Measurements from ENCODE around the gene CACNA2D3. TPM values are rescaled to one million over a fixed set of nuclear protein-coding genes. Genes with fewer than 3 reads are reported as not detected.

Gene CACNA2D3
- polyA plus RNA-seq, 1 donor (not counting 4 experiments of a cell fraction or from before 2014, with no cell fraction given) = 0.08 TPM

DNA sequence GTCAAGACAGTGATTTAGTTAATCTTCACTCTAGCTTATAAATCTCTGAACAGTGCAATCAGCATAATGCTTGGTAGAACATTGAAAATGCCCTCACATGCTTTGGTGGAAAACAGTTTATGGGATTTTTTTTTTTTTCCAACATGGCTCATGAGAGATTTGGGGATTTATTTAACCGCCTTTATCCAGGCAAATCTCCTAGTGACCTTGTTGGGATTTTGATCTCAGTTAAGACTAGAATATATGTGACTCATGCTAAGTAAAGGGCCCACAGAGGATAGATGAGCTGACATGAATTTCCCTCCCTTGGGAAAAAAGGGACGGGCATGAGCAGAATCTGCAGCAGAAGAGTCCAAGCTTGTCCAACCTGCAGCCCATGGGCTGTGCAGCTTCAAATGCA, 786.8 kb downstream of the CACNA2D3 start:
- no peaks in the 10 kb centered on the region for H3K79me2 ChIP-seq (ENCODE audit: control insufficient read depth, insufficient read depth, low read length)
- dilution Hi-C loops (cut with MboI; ENCODE audit: extremely low pct_ligation_motif_present, low sequenced_read_pairs) = no loop called here
- no peak overlapping the region for H2AFZ ChIP-seq (ENCODE audit: control insufficient read depth, low read length)
- no peaks in the 10 kb centered on the region for H3K9me3 ChIP-seq (ENCODE audit: control insufficient read depth, low read depth, low read length)
- no peaks in the 10 kb centered on the region for H3K27me3 ChIP-seq (ENCODE audit: control insufficient read depth, extremely low read depth, insufficient read depth, low read length)
- no peaks in the 10 kb centered on the region for H3K9me1 ChIP-seq (ENCODE audit: control insufficient read depth, extremely low read depth, insufficient read depth, low read length)
- H4K20me1 ChIP-seq (ENCODE audit: control insufficient read depth, extremely low read depth, insufficient read depth, low read length) = no peaks in the 10 kb centered on the region
- no peaks in the 10 kb centered on the region for H3K4me1 ChIP-seq (ENCODE audit: control insufficient read depth, extremely low read depth, insufficient read depth, low read length)
- FAIRE-seq (no peak), DNase-seq (ENCODE audit: low read depth, low spot score) (no peak)
- H3K9ac ChIP-seq (ENCODE audit: control insufficient read depth, extremely low read depth, insufficient read depth, low read length) = no peak overlapping the region
- no peak overlapping the region for H3K27ac ChIP-seq (ENCODE audit: control insufficient read depth, insufficient read depth, low read length)
- H3K36me3 ChIP-seq (ENCODE audit: control insufficient read depth in 2 of 2, extremely low read depth in 1 of 2, insufficient read depth in 2 of 2, low read length in 2 of 2) = no peaks in the 10 kb centered on the region
- TF ChIP-seq, protein P1, sequence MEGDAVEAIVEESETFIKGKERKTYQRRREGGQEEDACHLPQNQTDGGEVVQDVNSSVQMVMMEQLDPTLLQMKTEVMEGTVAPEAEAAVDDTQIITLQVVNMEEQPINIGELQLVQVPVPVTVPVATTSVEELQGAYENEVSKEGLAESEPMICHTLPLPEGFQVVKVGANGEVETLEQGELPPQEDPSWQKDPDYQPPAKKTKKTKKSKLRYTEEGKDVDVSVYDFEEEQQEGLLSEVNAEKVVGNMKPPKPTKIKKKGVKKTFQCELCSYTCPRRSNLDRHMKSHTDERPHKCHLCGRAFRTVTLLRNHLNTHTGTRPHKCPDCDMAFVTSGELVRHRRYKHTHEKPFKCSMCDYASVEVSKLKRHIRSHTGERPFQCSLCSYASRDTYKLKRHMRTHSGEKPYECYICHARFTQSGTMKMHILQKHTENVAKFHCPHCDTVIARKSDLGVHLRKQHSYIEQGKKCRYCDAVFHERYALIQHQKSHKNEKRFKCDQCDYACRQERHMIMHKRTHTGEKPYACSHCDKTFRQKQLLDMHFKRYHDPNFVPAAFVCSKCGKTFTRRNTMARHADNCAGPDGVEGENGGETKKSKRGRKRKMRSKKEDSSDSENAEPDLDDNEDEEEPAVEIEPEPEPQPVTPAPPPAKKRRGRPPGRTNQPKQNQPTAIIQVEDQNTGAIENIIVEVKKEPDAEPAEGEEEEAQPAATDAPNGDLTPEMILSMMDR (optimal IDR thresholded peaks at IDR 0.05 in 1 of 3, IDR thresholded peaks at IDR 0.05 in 1 of 3, conservative IDR thresholded peaks at IDR 0.05 in 1 of 3; ENCODE audit: extremely low read depth in 1 of 3, insufficient read depth in 2 of 3, low read length in 3 of 3) = no peak
- TF ChIP-seq EZH2 (IDR thresholded peaks at IDR 0.05; ENCODE audit: low read length) = no peak
- H3K4me3 ChIP-seq (ENCODE audit: control insufficient read depth in 2 of 3, extremely low read depth in 1 of 3, insufficient read depth in 2 of 3, low read depth in 1 of 3, low read length in 3 of 3) = no peak overlapping the region
- no peak overlapping the region for H3K4me2 ChIP-seq (ENCODE audit: control insufficient read depth, extremely low read depth, insufficient read depth, low read depth, low read length)

DNA sequence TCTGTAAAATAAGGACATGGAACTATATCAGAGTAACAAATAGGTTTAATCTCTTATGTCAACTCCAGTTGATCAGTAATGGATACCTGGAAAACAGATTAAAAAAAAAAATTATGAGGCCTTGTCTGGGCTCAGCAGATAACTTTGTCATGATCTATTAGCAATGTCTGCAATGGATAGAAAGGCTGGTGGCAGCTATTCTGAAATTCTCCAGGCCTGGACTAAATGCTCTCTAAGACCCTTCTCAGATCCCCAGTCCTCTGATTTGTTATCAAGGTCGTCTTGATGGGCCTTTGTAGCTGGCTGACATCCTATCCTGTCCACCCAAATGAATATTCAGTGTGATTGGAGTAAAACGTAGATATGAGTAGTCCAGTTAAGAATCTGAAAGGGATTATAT, 791.8 kb downstream of the CACNA2D3 start:
- no peaks in the 10 kb centered on the region for H4K20me1 ChIP-seq (ENCODE audit: control insufficient read depth, extremely low read depth, insufficient read depth, low read length)
- no peaks in the 10 kb centered on the region for H3K4me1 ChIP-seq (ENCODE audit: control insufficient read depth, extremely low read depth, insufficient read depth, low read length)
- TF ChIP-seq EZH2 (IDR thresholded peaks at IDR 0.05; ENCODE audit: low read length) = no peak
- TF ChIP-seq, protein P1 (optimal IDR thresholded peaks at IDR 0.05 in 1 of 3, IDR thresholded peaks at IDR 0.05 in 1 of 3, conservative IDR thresholded peaks at IDR 0.05 in 1 of 3; ENCODE audit: extremely low read depth in 1 of 3, insufficient read depth in 2 of 3, low read length in 3 of 3) = no peak
- H3K36me3 ChIP-seq (ENCODE audit: control insufficient read depth in 2 of 2, extremely low read depth in 1 of 2, insufficient read depth in 2 of 2, low read length in 2 of 2) = no peaks in the 10 kb centered on the region
- H3K9me3 ChIP-seq (ENCODE audit: control insufficient read depth, low read depth, low read length) = no peaks in the 10 kb centered on the region
- no peak overlapping the region for H3K9ac ChIP-seq (ENCODE audit: control insufficient read depth, extremely low read depth, insufficient read depth, low read length)
- H3K4me3 ChIP-seq (ENCODE audit: control insufficient read depth in 2 of 3, extremely low read depth in 1 of 3, insufficient read depth in 2 of 3, low read depth in 1 of 3, low read length in 3 of 3) = no peak overlapping the region
- H2AFZ ChIP-seq (ENCODE audit: control insufficient read depth, low read length) = no peak overlapping the region
- dilution Hi-C loops (cut with MboI; ENCODE audit: extremely low pct_ligation_motif_present, low sequenced_read_pairs) = no loop called here
- no peaks in the 10 kb centered on the region for H3K79me2 ChIP-seq (ENCODE audit: control insufficient read depth, insufficient read depth, low read length)
- H3K9me1 ChIP-seq (ENCODE audit: control insufficient read depth, extremely low read depth, insufficient read depth, low read length) = no peaks in the 10 kb centered on the region
- DNase-seq (ENCODE audit: low read depth, low spot score) (no peak), FAIRE-seq (no peak)
- H3K27me3 ChIP-seq (ENCODE audit: control insufficient read depth, extremely low read depth, insufficient read depth, low read length) = no peaks in the 10 kb centered on the region
- H3K4me2 ChIP-seq (ENCODE audit: control insufficient read depth, extremely low read depth, insufficient read depth, low read depth, low read length) = no peak overlapping the region
- H3K27ac ChIP-seq (ENCODE audit: control insufficient read depth, insufficient read depth, low read length) = no peak overlapping the region
